ENCODE results near the gene ATG4B. TPM values are rescaled to one million over a fixed set of nuclear protein-coding genes. Genes with fewer than 3 reads are reported as not detected.

The ATG4B gene
- total and polyA plus RNA-seq, 2 donors (not counting 3 experiments of a cell fraction or from before 2014, with no cell fraction given): 83.6 to 113 TPM

DNA sequence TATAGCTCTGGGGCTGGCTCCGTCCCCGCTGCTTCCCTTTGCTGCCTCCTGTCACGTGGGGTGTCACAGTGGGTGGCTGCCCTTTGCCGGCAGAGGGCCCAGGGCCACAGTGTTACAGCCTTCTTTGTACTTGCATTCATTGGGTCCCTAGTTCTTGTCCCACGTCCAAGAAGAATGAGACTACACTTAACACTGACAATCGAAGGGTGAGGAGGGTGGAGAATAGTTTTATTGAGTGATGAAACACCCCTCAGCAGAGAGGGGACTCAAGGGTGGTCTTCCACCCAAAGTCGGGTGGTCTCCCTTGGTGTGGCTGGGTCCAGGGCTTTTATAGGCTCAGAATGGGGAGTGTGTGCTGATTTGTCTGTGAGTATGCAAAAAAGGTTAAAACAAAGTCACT lies 1.9 kb downstream of the ATG4B start:
- Histone ChIP-seq H3K9me3 (replicated peaks; ENCODE audit: control insufficient read depth, insufficient read depth, low read length) (no peaks in the 10 kb centered on the region), H3K4me3 (replicated peaks in 1 of 3; ENCODE audit: insufficient read depth in 1 of 3, low read depth in 1 of 3, low read length in 3 of 3) (no peak overlapping the region), H3K79me2 (ENCODE audit: control insufficient read depth, insufficient read depth, low read length) (peaks cover 76% of the 10 kb centered on the region), H3K27me3 (ENCODE audit: control insufficient read depth in 2 of 2, insufficient read depth in 2 of 2, low read length in 2 of 2) (no peaks in the 10 kb centered on the region), H3K27ac (ENCODE audit: insufficient read depth, low read depth, low read length) (no peak overlapping the region), H3K4me1 (ENCODE audit: control insufficient read depth, extremely low read depth, insufficient read depth, low read length) (peaks cover 12% of the 10 kb centered on the region), H3K9ac (replicated peaks; ENCODE audit: extremely low read depth, insufficient read depth, low read length) (no peak overlapping the region), H4K20me1 (replicated peaks; ENCODE audit: control insufficient read depth, extremely low read depth, insufficient read depth, low read length) (peaks cover 2% of the 10 kb centered on the region), H3K4me2 (ENCODE audit: insufficient read depth, low read length) (no peak overlapping the region), H3K36me3 (ENCODE audit: control insufficient read depth in 2 of 2, extremely low read depth in 1 of 2, insufficient read depth in 2 of 2, low read length in 2 of 2) (peaks cover 2 to 6% of the 10 kb centered on the region in 2 experiments), H2AFZ (ENCODE audit: low read depth, low read length) (no peak overlapping the region), H3K9me1 (replicated peaks; ENCODE audit: control insufficient read depth, extremely low read depth, insufficient read depth, low read length) (no peaks in the 10 kb centered on the region)
- BruUV-seq (replicated peaks): no TSS peak
- intact Hi-C loops (cut with micrococcal nuclease) (loop anchor here (5.0 kb wide), 1 partner anchor 642 kb away; the partner anchor contains the start of gene SNED1), dilution Hi-C loops (cut with MboI; ENCODE audit: extremely low pct_ligation_motif_present, low sequenced_read_pairs) (no loop called here)
- ChIA-PET POLR2A (no interaction called here), CTCF (interaction anchor here (0.6 kb wide), 1 partner anchor 153 kb away, joined by 6 read pairs; no protein-coding TSS in a partner anchor)
- DNase-seq (ENCODE audit: low read depth, low spot score) (no peak), FAIRE-seq (no peak)
- TF ChIP-seq EZH2 (IDR thresholded peaks at IDR 0.05; ENCODE audit: borderline replicate concordance, low read depth, low read length, severe bottlenecking) (no peak), JUN (IDR thresholded peaks at IDR 0.05; ENCODE audit: borderline replicate concordance, insufficient read depth, insufficient read length, low read depth) (no peak), POLR2A (IDR thresholded peaks at IDR 0.05; ENCODE audit: low read depth, low read length) (no peak), POLR2AphosphoS5 (IDR thresholded peaks at IDR 0.05; ENCODE audit: insufficient read depth, low read depth, low read length) (no peak), FOS (IDR thresholded peaks at IDR 0.05; ENCODE audit: borderline replicate concordance, insufficient read depth, low read length) (no peak)
- TF ChIP-seq, protein P1, sequence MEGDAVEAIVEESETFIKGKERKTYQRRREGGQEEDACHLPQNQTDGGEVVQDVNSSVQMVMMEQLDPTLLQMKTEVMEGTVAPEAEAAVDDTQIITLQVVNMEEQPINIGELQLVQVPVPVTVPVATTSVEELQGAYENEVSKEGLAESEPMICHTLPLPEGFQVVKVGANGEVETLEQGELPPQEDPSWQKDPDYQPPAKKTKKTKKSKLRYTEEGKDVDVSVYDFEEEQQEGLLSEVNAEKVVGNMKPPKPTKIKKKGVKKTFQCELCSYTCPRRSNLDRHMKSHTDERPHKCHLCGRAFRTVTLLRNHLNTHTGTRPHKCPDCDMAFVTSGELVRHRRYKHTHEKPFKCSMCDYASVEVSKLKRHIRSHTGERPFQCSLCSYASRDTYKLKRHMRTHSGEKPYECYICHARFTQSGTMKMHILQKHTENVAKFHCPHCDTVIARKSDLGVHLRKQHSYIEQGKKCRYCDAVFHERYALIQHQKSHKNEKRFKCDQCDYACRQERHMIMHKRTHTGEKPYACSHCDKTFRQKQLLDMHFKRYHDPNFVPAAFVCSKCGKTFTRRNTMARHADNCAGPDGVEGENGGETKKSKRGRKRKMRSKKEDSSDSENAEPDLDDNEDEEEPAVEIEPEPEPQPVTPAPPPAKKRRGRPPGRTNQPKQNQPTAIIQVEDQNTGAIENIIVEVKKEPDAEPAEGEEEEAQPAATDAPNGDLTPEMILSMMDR (IDR thresholded peaks at IDR 0.05; ENCODE audit: extremely low read depth in 1 of 2, insufficient read depth in 1 of 2, low read depth in 1 of 2, low read length in 2 of 2): no peak
